Tibial nerve (tissue), 4 donors: ENCODE data around the gene TTN. TPM values are rescaled to one million over a fixed set of nuclear protein-coding genes. Genes with fewer than 3 reads are reported as not detected.

Experiments
- DNase-seq, 2 donors: peaks; one replicate each; pipeline ENCODE4 v3.0.0-alpha.2; 2019; ENCODE audit warnings: low spot score in 2 of 2
- H3K27ac ChIP-seq, 4 donors: fragments of 200-600 bp; sonication (generic) in 3 of 4; one replicate each; pipeline ENCODE4 v1.5.1; 2017 to 2019; ENCODE audit warnings: mild to moderate bottlenecking in 1 of 4
- H3K27me3 ChIP-seq, 2 donors: fragments of 200-600 bp; sonication (generic) in 1 of 2; one replicate each; pipeline versions ENCODE4 v1.5.1 to v1.6.0; 2017 to 2019
- H3K36me3 ChIP-seq, 3 donors: fragments of 200-600 bp; sonication (generic); one replicate each; pipeline ENCODE4 v1.5.1; 2018 to 2019
- H3K4me1 ChIP-seq, 4 donors: fragments of 200-600 bp; sonication (generic) in 3 of 4; one replicate each; pipeline ENCODE4 v1.5.1; 2017 to 2019
- H3K4me3 ChIP-seq, 4 donors: fragments of 200-600 bp; sonication (generic) in 3 of 4; one replicate each; pipeline ENCODE4 v1.5.1; 2017 to 2019; ENCODE audit warnings: mild to moderate bottlenecking in 1 of 4, moderate library complexity in 1 of 4
- H3K9me3 ChIP-seq, 4 donors: fragments of 200-600 bp; sonication (generic) in 3 of 4; one replicate each; pipeline ENCODE4 v1.5.1; 2017 to 2019
- EP300 ChIP-seq, 2 donors: sonication (generic); formaldehyde crosslinking; IDR thresholded peaks; one replicate each; pipeline ENCODE4 v1.6.1; 2017; ENCODE audit warnings: antibody characterized with exemption in 2 of 2, mild to moderate bottlenecking in 1 of 2
- POLR2A ChIP-seq, 2 donors: fragments of 450-650 bp; IDR thresholded peaks; one replicate each; pipeline ENCODE4 v1.6.1; 2017; ENCODE audit warnings: antibody characterized with exemption in 2 of 2, mild to moderate bottlenecking in 2 of 2, moderate library complexity in 2 of 2
- WGBS, 2 donors: methylation state at CpG; one replicate each; pipeline ENCODE4 v1.1.5; 2018; 5-methylcytosine and 5-hydroxymethylcytosine counted together
- total RNA-seq, 4 donors: library from RNA; depleted of rRNA; stranded (reverse); fragments of >200 nt; gene quantifications; one replicate each; pipeline ENCODE4 v1.1.0, GENCODE V29; 2016
- TF ChIP-seq, protein P1 (sequence below), 5 experiments: fragments of 200-600 bp in 3 of 5; fragments of 450-650 bp in 2 of 5; sonication (generic) in 3 of 5; IDR thresholded peaks; one replicate each; pipeline ENCODE4 v1.5.1; 2016 to 2019; ENCODE audit warnings: antibody characterized with exemption in 5 of 5, mild to moderate bottlenecking in 3 of 5, moderate library complexity in 2 of 5

Gene TTN
- total RNA-seq, 4 donors from 2014 or later = 4.7 to 15.5 (median 9.2) TPM

DNA sequence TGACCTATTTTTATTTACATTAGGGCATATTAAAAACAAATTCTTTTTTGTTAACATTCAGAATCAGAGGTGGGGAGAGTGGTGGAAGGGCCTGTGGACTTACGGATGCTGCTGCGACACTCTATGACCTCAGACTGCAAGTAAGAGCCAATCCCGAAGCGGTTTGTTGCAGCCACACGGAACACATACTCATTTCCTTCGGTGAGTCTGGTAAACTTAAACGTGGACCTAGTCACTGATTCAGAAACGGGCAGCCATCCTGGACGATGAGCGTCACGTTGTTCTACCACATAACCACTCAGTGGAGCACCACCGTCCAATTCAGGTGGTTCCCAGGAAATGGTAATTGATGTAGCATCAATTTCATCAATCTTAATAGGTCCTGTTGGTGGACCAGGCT is 265.1 kb downstream of the TTN start:
- Histone ChIP-seq H3K4me3 (no peak overlapping the region), H3K27ac (no peak overlapping the region), H3K9me3 (no peaks in the 10 kb centered on the region), H3K36me3 (peaks cover 0 to 92% (median 0%) of the 10 kb centered on the region in 3 donors), H3K4me1 (no peaks in the 10 kb centered on the region), H3K27me3 (no peaks in the 10 kb centered on the region)
- DNase-seq = no peak
- TF ChIP-seq EP300 (IDR thresholded peaks at IDR 0.05) = no peak
- TF ChIP-seq POLR2A (IDR thresholded peaks at IDR 0.05) = no peak
- TF ChIP-seq, protein P1, sequence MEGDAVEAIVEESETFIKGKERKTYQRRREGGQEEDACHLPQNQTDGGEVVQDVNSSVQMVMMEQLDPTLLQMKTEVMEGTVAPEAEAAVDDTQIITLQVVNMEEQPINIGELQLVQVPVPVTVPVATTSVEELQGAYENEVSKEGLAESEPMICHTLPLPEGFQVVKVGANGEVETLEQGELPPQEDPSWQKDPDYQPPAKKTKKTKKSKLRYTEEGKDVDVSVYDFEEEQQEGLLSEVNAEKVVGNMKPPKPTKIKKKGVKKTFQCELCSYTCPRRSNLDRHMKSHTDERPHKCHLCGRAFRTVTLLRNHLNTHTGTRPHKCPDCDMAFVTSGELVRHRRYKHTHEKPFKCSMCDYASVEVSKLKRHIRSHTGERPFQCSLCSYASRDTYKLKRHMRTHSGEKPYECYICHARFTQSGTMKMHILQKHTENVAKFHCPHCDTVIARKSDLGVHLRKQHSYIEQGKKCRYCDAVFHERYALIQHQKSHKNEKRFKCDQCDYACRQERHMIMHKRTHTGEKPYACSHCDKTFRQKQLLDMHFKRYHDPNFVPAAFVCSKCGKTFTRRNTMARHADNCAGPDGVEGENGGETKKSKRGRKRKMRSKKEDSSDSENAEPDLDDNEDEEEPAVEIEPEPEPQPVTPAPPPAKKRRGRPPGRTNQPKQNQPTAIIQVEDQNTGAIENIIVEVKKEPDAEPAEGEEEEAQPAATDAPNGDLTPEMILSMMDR (IDR thresholded peaks at IDR 0.05) = no peak
- 92 to 96% methylated on average over 12 of the region's 12 CpGs for WGBS, 2 donors

DNA sequence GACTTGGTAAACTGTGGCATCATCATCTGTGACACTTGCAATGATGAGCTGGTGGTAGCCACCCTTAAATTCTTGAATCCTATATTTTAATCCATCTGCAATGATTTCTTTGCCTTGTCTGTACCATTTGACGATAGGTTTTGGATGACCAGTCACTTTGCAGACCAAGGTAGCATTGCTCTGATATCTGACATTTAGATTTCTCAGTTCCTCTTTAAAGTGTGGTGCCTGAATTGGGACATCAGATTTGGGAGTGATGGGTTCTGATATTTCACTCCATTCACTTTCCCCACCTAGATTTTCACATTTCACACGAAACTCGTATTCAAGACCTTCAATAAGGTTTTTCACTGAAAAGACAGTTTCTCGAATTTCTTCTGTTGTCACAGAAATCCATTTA is 271.2 kb downstream of the TTN start:
- Histone ChIP-seq H3K4me3 (no peak overlapping the region), H3K27ac (no peak overlapping the region), H3K9me3 (no peaks in the 10 kb centered on the region), H3K4me1 (no peaks in the 10 kb centered on the region), H3K36me3 (peaks cover 0 to 94% (median 0%) of the 10 kb centered on the region in 3 donors), H3K27me3 (no peaks in the 10 kb centered on the region)
- 95 to 100% methylated on average over 4 of the region's 4 CpGs for WGBS, 2 donors
- no peak for DNase-seq
- TF ChIP-seq EP300 (IDR thresholded peaks at IDR 0.05) (no peak), POLR2A (IDR thresholded peaks at IDR 0.05) (no peak)
- TF ChIP-seq, protein P1 (IDR thresholded peaks at IDR 0.05) = no peak

DNA sequence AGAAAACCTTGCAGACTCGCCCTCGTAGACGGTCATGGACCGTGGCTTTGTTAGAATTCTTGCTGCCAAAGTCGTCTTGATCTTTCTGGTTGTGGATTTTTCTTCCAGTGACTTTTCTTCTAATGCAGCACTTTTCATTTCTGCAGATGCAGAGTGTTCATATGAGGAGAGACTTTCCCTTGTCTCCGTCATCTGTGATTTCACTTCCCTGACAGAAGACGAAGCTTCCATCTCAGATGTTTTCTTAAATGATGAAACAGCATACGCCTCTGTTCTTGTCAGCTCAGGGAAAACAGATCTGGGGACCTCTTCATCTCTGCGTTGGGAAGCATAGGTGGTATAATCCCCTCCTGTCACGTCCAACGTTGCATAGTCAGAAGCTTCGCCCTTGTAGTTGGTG is 276.1 kb downstream of the TTN start:
- 89 to 93% methylated on average over 12 of the region's 12 CpGs for WGBS, 2 donors
- Histone ChIP-seq H3K4me1 (no peaks in the 10 kb centered on the region), H3K27ac (no peak overlapping the region), H3K4me3 (no peak overlapping the region), H3K9me3 (no peaks in the 10 kb centered on the region), H3K36me3 (peaks cover 0 to 56% (median 0%) of the 10 kb centered on the region in 3 donors), H3K27me3 (no peaks in the 10 kb centered on the region)
- no peak for DNase-seq
- TF ChIP-seq POLR2A (IDR thresholded peaks at IDR 0.05) = no peak
- TF ChIP-seq, protein P1 (IDR thresholded peaks at IDR 0.05) = no peak
- no peak for TF ChIP-seq EP300 (IDR thresholded peaks at IDR 0.05)

DNA sequence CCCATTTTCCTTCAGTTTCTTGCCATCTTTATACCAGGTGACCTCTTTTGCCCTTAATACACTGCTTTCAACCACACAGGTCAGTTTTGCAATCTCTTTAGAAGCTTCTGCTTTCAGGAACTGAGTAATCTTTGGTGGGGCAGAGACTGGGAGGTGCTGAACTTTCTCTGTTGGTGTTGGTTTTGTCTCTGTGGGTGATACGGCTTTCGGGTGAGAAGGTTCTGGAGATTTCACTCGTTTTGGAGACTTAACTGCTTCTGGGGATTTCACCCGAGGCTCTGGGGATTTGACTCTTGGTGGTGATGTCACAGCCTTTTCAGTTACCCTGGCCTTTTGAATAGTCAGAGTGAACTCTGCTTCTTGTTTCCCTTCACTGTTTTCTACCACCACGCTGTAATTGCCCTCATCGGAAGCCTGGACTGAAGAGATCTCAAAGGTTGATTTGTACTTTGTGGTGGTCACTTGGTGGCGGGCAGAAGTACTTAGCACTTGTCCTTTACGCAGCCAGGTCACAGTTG is 276.5 kb downstream of the TTN start:
- H3K4me3 ChIP-seq = no peak overlapping the region
- DNase-seq = no peak
- TF ChIP-seq POLR2A (IDR thresholded peaks at IDR 0.05) (no peak), EP300 (IDR thresholded peaks at IDR 0.05) (no peak)
- TF ChIP-seq, protein P1 (IDR thresholded peaks at IDR 0.05) = no peak
- no peaks in the 10 kb centered on the region for H3K27me3 ChIP-seq
- 76 to 81% methylated on average over 8 of the region's 8 CpGs for WGBS, 2 donors
- no peaks in the 10 kb centered on the region for H3K9me3 ChIP-seq
- H3K4me1 ChIP-seq = no peaks in the 10 kb centered on the region
- H3K36me3 ChIP-seq = peaks cover 0 to 51% (median 0%) of the 10 kb centered on the region in 3 donors
- no peak overlapping the region for H3K27ac ChIP-seq

DNA sequence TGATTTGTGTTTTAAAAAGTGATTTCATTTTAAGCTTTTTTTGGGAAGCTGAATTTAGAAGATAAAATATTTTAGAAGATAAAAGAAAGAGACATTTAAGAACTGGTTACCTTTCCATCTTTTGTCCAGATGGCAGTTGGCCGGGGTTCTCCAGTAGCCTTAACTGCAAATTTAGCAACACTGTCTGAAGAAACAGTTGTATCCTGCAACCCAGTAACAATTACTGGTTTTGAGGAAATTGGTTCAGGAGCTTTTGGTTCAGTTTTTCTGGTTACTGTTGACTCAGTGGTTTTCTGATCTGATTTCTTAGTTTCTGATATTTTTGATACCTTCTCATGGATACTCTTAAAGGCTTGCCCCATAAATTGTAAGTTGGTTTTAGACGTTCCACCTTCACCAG is 277.1 kb downstream of the TTN start:
- H3K9me3 ChIP-seq = no peaks in the 10 kb centered on the region
- H3K4me3 ChIP-seq = no peak overlapping the region
- no peak overlapping the region for H3K27ac ChIP-seq
- no peak for TF ChIP-seq EP300 (IDR thresholded peaks at IDR 0.05)
- TF ChIP-seq, protein P1 (IDR thresholded peaks at IDR 0.05) = no peak
- no peak for TF ChIP-seq POLR2A (IDR thresholded peaks at IDR 0.05)
- WGBS, 2 donors = 83 to 92% methylated on average over 2 of the region's 2 CpGs
- H3K36me3 ChIP-seq = peaks cover 0 to 45% (median 0%) of the 10 kb centered on the region in 3 donors
- H3K4me1 ChIP-seq = no peaks in the 10 kb centered on the region
- no peak for DNase-seq
- H3K27me3 ChIP-seq = no peaks in the 10 kb centered on the region
